ENCODE data around the gene ANAPC16. TPM values are rescaled to one million over a fixed set of nuclear protein-coding genes. Genes with fewer than 3 reads are reported as not detected.
"Not testable (repeated sequence)": the region's sequence is repeated elsewhere in the genome, so short reads cannot be mapped to it uniquely, and the experiment has no call there.

The ANAPC16 gene
- polyA plus RNA-seq, 12 donors: 96.6 to 238 (median 142) TPM

DNA sequence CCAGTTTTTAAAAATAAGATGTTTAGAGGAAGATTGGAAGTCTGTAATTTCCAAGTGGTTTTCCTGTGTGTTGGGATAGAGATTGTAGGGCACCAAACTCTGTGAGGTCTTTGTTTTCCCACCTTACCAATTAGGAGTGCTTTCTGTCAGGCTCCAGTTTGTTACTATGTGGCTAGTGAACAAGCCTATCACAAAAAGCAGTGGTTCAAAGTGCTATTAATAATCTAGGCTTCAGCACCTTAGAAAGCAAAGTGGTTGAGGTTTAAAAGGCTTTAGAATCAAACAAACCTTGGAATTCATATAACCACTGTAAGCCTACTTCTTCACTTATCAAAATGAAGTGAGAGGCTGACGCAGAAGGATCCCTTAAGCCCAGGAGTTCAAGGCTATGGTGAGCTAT, 11.1 kb upstream of the ANAPC16 start:
- DNase-seq: no peak

GRCh38 chr10:72206511-72207229, 9.1 kb upstream of the ANAPC16 start:
- no peak for DNase-seq

DNA sequence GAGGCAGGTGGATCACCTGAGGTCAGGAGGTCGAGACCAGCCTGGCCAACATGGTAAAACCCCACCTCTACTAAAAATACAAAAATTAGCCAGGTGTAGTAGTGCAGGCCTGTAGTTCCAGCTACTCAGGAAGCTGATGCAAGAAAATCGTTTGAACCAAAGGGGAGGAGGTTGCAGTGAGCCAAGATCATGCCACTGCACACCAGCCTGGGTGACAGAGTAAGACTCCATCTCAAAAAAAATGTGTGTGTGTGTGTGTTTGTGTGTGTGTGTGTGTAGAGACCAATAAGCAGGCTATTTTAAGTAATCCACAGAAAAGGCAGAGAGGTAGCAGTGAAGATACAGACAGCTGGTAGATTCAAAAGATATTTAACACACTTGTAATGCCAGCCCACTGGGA, 7.3 kb upstream of the ANAPC16 start:
- DNase-seq: not testable (repeated sequence)

DNA sequence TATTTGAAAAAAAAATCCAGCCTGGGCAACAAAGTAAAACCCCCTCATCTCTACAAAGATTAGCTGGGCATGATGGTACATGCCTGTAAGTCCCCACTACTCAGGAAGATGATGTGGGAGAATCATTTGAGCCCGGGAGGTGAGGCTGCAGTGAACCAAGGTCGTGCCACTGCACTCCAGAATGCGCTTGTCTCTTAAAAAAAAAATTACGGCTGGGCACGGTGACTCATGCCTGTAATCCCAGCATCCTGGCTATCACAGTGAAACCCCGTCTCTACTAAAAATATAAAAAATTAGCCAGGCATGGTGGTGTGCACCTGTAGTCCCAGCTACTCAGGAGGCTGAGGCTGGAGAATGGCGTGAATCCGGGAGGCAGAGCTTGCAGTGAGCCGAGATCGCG, 4.4 kb upstream of the ANAPC16 start:
- DNase-seq: not testable (repeated sequence)

DNA sequence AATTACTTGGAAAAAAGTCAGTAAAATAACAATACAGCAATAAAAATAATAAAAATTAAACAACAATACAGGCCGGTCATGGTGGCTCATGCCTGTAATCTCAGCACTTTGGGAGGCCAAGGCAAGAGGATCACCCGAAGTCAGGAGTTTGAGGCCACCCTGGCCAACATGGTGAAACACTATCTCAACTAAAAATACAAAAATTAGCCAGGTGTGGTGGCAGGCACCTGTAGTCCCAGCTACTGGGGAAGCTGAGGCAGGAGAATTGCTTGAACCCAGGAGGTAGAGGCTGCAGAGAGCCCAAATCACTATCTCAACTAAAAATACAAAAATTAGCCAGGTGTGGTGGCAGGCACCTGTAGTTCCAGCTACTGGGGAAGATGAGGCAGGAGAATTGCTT, 4.0 kb upstream of the ANAPC16 start:
- DNase-seq: not testable (repeated sequence)

DNA sequence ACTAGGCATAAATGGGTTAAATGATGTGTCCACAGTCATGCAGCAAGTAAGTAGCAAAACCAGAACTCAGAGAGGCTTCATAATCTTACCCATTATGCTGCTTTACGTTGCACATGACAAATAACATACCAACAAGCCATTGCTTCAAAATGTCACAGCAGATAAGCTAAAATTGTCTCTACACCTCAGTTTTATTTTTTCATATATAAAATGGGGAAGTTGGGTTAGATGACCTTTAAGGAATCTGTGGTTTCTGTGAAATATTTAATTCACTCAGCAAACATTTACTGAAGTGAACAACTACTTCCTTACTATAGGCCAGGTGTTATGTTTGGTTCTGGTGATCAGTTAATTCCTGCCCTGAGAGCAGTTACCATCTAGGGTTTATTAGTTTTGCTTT, 2.5 kb downstream of the ANAPC16 start:
- DNase-seq: no peak

- DNase-seq: no peak
Measured at GRCh38 chr10:72218726-72219125, 2.9 kb downstream of the ANAPC16 start.

DNA sequence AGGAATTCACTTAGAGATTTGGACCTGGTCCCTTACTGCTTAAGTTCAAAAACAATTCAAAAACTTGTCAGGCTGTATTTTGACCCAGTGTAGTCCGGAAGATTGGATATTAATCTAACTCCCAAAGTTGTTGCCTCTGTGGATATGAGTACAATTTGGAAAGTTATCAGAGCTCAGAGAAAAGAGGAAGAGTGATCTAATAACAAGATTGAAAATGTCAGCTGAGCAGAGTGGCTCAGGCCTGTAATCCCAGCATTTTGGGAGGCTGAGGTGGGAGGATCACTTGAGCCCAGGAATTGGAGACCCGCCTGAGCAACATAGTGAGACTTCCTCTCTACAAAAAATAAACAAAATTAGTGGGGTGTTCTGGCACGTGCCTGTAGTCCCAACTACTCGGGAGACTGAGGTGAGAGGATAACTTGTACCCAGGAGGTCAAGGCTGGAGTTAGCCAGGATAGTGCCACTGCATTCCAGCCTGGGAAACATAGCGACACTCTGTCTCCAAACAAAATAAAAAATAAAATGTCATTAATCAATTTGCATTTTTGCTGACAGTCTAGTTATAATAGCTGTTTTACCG, 3.5 kb downstream of the ANAPC16 start:
- DNase-seq: no peak

- DNase-seq: no peak
Measured at GRCh38 chr10:72220637-72221036, 4.8 kb downstream of the ANAPC16 start.

- no peak for DNase-seq
Measured at GRCh38 chr10:72221278-72221677, 5.5 kb downstream of the ANAPC16 start.

GRCh38 chr10:72223743-72224101, 7.9 kb downstream of the ANAPC16 start:
- DNase-seq: no peak

DNA sequence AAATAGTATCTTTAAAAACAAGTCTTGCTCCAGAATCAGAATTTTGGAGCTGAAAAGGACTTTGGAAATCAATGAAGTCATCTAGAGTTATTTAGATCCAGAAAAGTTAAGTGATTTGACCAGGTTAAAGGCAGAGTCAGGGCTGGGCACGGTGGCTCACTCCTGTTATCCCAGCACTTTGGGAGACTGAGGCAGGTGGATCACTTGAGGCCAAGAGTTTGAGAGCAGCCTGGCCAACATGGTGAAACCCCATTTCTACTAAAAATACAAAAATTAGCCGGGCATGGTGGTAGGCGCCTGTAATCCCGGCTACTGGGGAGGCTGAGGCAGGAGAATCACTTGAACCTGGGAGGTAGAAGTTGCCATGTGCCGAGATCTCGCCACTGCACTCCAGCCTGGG, 8.4 kb downstream of the ANAPC16 start:
- not testable (repeated sequence) for DNase-seq

- no peak for DNase-seq
Measured at GRCh38 chr10:72226418-72227027, 10.7 kb downstream of the ANAPC16 start.

DNA sequence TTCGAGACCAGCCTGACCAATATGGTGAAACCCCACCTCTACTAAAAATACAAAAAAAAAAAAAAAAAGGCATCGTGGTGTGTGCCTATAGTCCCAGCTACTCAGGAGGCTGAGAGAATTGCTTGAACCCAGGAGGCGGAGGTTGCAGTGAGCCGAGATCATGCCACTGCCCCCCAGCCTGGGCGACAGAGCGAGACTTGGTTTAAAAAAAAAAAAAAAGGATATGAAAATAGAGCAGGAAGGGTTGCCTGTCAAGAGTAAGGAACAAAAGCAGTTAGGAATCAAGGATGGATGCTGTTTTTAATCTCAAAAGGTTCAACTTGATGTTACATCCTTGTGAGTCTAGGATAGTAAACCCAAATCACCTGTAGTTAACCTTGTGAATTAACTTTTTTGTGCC, 12.0 kb downstream of the ANAPC16 start:
- DNase-seq: no peak

DNA sequence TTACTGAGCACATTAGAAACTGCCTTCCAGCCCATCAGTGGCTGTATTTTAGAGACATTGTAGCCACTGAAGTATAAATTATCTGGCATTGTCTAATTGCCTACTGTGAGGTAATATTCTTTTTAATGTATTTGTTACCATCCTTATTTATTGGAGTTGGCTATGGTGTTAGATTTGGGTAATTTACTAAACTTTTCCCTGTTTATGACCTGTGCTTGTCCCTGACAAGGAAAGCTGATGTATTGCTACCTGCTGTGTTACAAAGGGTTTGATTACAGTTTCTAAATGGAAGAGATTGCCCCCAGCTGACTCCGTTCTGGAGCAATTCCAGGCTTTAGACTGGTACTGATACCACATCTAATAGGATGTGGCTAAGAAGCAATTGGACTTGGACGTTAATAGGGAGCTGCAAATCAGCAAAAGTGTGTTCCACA, 12.5 kb downstream of the ANAPC16 start:
- no peak for DNase-seq

DNA sequence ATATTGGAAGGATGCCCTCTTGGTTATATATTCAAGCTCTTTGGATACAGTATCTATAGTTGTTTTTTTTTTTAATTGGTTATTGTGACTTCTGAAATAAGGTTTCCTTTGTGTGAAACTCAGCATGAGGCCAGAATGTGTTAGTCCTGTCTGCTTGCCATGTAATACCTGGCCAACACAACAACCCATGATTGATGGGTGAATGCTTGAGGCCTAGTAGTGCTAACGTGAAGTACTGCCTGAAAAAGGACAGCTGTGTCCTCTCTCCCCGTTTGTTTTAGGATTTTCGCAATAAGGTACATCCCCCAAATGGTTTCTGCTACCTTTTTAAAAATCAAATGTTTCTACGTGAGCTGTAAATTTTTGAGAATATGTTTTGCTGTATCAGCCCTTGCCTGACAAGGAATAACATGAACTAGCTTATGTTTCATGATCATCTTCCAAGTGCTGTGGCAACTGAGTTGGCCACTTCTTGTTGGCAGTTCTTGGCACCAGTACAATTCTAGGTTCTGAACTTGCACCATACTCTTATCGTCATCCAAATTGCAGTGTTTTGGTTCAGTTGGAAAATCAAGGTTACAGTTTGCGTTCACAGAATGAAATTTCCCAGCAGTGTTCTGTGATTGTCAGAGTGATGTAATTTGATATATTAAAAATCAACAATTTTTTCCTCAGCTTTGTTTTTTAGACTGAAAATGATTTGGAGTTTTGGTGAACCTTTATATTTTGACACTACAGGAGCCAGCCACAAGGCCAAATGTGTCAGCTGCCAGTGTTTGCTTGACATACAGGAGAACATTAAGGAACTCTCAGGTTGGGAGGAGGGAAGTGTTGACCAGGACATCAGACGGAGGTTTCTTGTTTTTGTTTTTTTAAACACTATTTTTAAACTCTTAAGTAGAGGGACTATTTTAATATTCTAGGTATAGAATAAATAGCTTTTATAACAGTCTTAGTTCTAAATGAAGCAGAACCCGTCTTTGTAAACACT, 13.7 kb downstream of the ANAPC16 start:
- no peak for DNase-seq

GRCh38 chr10:72233621-72234020, 17.8 kb downstream of the ANAPC16 start:
- DNase-seq: no peak

DNA sequence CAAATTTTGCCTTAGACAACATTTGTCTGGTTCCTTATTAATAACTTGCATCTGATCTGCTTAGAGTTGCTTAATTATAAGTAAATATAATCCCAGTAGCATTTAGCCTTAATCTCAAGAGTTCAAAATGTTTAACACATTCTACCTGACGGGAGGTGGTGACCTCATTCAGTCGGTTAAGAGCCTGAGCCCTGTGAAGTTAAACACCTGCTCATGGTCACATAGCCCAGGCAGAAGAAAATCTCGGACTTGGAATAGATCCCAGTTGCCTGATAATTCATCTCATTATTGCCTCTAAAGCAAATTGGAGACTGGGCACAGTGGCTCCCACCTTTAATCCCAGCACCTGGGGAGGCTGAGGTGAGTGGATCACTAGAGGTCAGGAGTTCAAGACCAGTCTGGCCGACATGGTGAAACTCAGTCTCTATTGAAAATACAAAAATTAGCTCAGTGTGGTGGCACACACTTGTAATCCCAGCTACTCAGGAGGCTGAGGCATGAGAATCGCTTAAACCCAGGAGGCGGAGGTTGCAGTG, 18.8 kb downstream of the ANAPC16 start:
- DNase-seq: no peak

DNA sequence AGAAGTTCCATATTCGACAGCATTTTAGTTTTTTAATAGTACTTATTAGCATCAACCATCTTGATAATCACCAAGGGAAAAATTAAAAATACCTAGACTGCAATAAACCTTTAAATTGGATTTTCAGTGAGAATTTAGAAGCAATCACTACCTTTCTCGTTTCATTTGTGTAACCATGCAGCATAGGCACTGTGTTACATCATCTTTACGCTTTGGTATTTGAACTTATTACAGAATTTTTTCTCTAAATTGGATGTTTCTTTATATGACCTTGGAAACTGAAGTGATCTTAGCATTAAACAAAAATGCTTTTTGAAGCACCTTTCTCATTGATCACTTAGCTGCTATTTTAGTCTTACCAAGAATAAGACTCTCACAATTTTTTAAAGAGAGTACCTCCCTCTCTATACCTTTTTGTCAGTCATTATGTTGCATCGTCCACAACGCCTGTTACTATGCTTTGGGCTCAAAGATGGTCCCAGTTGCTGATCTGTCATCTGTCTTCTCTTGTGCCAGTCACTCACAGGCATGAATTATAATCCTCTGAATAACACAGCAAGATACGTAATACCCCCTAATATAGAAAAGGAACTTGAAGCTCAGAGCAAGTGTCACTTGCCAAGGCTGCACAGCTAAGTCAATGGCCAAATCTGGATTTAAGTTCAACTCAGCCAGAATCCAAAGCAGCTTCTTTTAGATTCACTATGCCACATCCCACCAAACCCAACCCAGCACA, 19.9 kb downstream of the ANAPC16 start:
- DNase-seq: no peak

GRCh38 chr10:72238392-72239175, 22.8 kb downstream of the ANAPC16 start:
- DNase-seq: no peak

Measured in muscle of arm (tissue), 12 donors.